Mammary epithelial cell (primary cell): ENCODE data around the gene LHB.
"Not testable (repeated sequence)": the region's sequence is repeated elsewhere in the genome, so short reads cannot be mapped to it uniquely, and the experiment has no call there.

Source experiments
- EZH2 ChIP-seq: IDR thresholded peaks from 2 replicates; pipeline ENCODE4 v1.6.1; 2012; ENCODE audit warnings: low read length, inconsistent platforms, borderline replicate concordance
- TF ChIP-seq, protein P1 (sequence below), 2 donors: IDR thresholded peaks in 1 of 2; conservative IDR thresholded peaks in 1 of 2; 2 replicates each; pipeline ENCODE4 v1.5.1; 2011 to 2012; ENCODE audit warnings: inconsistent platforms in 2 of 2, low read length in 2 of 2, mild to moderate bottlenecking in 2 of 2, control low read depth in 1 of 2, low read depth in 1 of 2; ENCODE audit not compliant: insufficient read depth in 1 of 2; ENCODE audit errors: extremely low read depth in 1 of 2

DNA sequence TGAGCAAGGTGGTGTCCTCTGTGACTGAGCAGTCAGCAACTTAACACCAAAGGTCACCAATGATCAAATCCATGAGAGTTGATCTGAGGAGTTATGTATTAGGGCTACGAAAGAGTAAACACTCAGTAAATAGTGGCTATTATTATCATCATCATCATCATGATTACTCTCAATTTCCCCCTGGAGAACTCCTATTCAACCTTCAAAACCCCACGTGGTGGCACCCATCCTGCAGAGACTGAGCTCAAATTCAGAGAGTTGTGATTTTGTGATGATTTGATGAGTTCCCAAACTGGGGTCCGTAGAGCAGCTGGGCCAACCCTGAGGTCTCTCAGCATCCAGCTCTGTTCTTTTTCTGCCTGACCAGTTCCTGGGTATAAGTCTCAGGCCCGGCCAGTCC, 32.9 kb upstream of the LHB start:
- TF ChIP-seq, protein P1, sequence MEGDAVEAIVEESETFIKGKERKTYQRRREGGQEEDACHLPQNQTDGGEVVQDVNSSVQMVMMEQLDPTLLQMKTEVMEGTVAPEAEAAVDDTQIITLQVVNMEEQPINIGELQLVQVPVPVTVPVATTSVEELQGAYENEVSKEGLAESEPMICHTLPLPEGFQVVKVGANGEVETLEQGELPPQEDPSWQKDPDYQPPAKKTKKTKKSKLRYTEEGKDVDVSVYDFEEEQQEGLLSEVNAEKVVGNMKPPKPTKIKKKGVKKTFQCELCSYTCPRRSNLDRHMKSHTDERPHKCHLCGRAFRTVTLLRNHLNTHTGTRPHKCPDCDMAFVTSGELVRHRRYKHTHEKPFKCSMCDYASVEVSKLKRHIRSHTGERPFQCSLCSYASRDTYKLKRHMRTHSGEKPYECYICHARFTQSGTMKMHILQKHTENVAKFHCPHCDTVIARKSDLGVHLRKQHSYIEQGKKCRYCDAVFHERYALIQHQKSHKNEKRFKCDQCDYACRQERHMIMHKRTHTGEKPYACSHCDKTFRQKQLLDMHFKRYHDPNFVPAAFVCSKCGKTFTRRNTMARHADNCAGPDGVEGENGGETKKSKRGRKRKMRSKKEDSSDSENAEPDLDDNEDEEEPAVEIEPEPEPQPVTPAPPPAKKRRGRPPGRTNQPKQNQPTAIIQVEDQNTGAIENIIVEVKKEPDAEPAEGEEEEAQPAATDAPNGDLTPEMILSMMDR (conservative IDR thresholded peaks at IDR 0.05 in 1 of 2, IDR thresholded peaks at IDR 0.05 in 1 of 2; ENCODE audit: extremely low read depth in 1 of 2, insufficient read depth in 1 of 2, low read depth in 1 of 2, low read length in 2 of 2): not testable (repeated sequence)
- not testable (repeated sequence) for TF ChIP-seq EZH2
